Measurements from ENCODE around the gene PFN3. TPM values are rescaled to one million over a fixed set of nuclear protein-coding genes. Genes with fewer than 3 reads are reported as not detected.

The PFN3 gene
- total RNA-seq, 1 experiment from 2014 or later = not detected

- Mint-ChIP-seq H3K4me1 (ENCODE audit: low read depth, unreplicated experiment) (peaks cover 9% of the 10 kb centered on the region), H3K36me3 (ENCODE audit: insufficient read depth, unreplicated experiment) (no peaks in the 10 kb centered on the region), H3K27me3 (ENCODE audit: insufficient read depth, unreplicated experiment) (no peaks in the 10 kb centered on the region), H3K27ac (ENCODE audit: unreplicated experiment) (no peak overlapping the region), H3K4me3 (ENCODE audit: unreplicated experiment) (no peak overlapping the region), H3K9me3 (ENCODE audit: unreplicated experiment) (peaks cover 4% of the 10 kb centered on the region)
- no TSS peak for BruUV-seq (replicated peaks)
- H3K9me3 ChIP-seq = no peaks in the 10 kb centered on the region
- H3K4me1 ChIP-seq = no peaks in the 10 kb centered on the region
- no peaks in the 10 kb centered on the region for H3K36me3 ChIP-seq (ENCODE audit: control insufficient read depth, insufficient read depth, low read length)
- no peak for DNase-seq
- H3K4me3 ChIP-seq (ENCODE audit: low read depth, low read length) = no peak overlapping the region
- POLR2A ChIA-PET = no interaction called here
- intact Hi-C loops (cut with micrococcal nuclease; ENCODE audit: unreplicated experiment) = no loop called here
- no peak for TF ChIP-seq CTCF (IDR thresholded peaks at IDR 0.05; ENCODE audit: insufficient read depth in 1 of 2, low read depth in 1 of 2, low read length in 1 of 2, severe bottlenecking in 1 of 2, unreplicated experiment in 1 of 2)
- CTCF ChIA-PET = no interaction called here
- H3K27me3 ChIP-seq (replicated peaks; ENCODE audit: control insufficient read depth, insufficient read depth, low read length) = no peaks in the 10 kb centered on the region
These were observed 40.6 kb downstream of the PFN3 start for GRCh38 chr5:177359860-177360259.

- no TSS peak for BruUV-seq (replicated peaks)
- POLR2A ChIA-PET = no interaction called here
- H3K4me3 ChIP-seq (ENCODE audit: low read depth, low read length) = no peak overlapping the region
- no peaks in the 10 kb centered on the region for H3K36me3 Mint-ChIP-seq (ENCODE audit: insufficient read depth, unreplicated experiment)
- peaks cover 13% of the 10 kb centered on the region for H3K4me1 Mint-ChIP-seq (ENCODE audit: low read depth, unreplicated experiment)
- no peaks in the 10 kb centered on the region for H3K9me3 ChIP-seq
- peaks cover 8% of the 10 kb centered on the region for H3K9me3 Mint-ChIP-seq (ENCODE audit: unreplicated experiment)
- no peak for DNase-seq
- no peaks in the 10 kb centered on the region for H3K27me3 Mint-ChIP-seq (ENCODE audit: insufficient read depth, unreplicated experiment)
- no peak overlapping the region for H3K4me3 Mint-ChIP-seq (ENCODE audit: unreplicated experiment)
- intact Hi-C loops (cut with micrococcal nuclease; ENCODE audit: unreplicated experiment) = no loop called here
- H3K27ac Mint-ChIP-seq (ENCODE audit: unreplicated experiment) = no peak overlapping the region
- H3K27me3 ChIP-seq (replicated peaks; ENCODE audit: control insufficient read depth, insufficient read depth, low read length) = no peaks in the 10 kb centered on the region
- no peak for TF ChIP-seq CTCF (IDR thresholded peaks at IDR 0.05; ENCODE audit: insufficient read depth in 1 of 2, low read depth in 1 of 2, low read length in 1 of 2, severe bottlenecking in 1 of 2, unreplicated experiment in 1 of 2)
- no peaks in the 10 kb centered on the region for H3K4me1 ChIP-seq
- CTCF ChIA-PET = no interaction called here
- H3K36me3 ChIP-seq (ENCODE audit: control insufficient read depth, insufficient read depth, low read length) = no peaks in the 10 kb centered on the region
These were observed 41.0 kb downstream of the PFN3 start for GRCh38 chr5:177359451-177359851.

- intact Hi-C loops (cut with micrococcal nuclease; ENCODE audit: unreplicated experiment) = no loop called here
- Mint-ChIP-seq H3K9me3 (ENCODE audit: unreplicated experiment) (peaks cover 15% of the 10 kb centered on the region), H3K4me1 (ENCODE audit: low read depth, unreplicated experiment) (peaks cover 18% of the 10 kb centered on the region), H3K4me3 (ENCODE audit: unreplicated experiment) (no peak overlapping the region), H3K36me3 (ENCODE audit: insufficient read depth, unreplicated experiment) (no peaks in the 10 kb centered on the region), H3K27ac (ENCODE audit: unreplicated experiment) (no peak overlapping the region), H3K27me3 (ENCODE audit: insufficient read depth, unreplicated experiment) (no peaks in the 10 kb centered on the region)
- ChIA-PET CTCF (no interaction called here), POLR2A (no interaction called here)
- BruUV-seq (replicated peaks) = no TSS peak
- TF ChIP-seq CTCF (IDR thresholded peaks at IDR 0.05; ENCODE audit: insufficient read depth in 1 of 2, low read depth in 1 of 2, low read length in 1 of 2, severe bottlenecking in 1 of 2, unreplicated experiment in 1 of 2) = no peak
- no peak for DNase-seq
- Histone ChIP-seq H3K27me3 (replicated peaks; ENCODE audit: control insufficient read depth, insufficient read depth, low read length) (no peaks in the 10 kb centered on the region), H3K36me3 (ENCODE audit: control insufficient read depth, insufficient read depth, low read length) (no peaks in the 10 kb centered on the region), H3K4me1 (no peaks in the 10 kb centered on the region), H3K9me3 (no peaks in the 10 kb centered on the region), H3K4me3 (ENCODE audit: low read depth, low read length) (no peak overlapping the region)
These were observed 42.1 kb downstream of the PFN3 start for GRCh38 chr5:177358370-177358819.
